Measurements from ENCODE around the gene POP5.

DNA sequence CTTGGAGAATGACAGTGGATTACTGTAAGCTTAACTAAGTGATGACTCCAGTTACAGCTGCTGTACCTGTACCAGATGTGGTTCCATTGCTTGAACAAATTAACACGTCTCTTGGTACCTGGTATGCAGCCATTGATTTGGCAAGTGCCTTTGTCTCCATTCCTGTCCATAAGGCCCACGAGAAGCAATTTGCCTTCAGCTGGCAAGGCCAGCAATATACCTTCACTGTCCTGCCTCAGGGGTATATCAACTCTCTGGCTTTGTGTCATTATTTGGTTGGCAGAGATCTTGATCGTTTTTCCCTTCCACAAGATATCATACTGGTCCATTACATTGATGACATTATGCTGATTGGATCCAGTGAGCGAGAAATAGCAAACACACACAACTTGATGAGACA lies 29.4 kb upstream of the POP5 start:
- TF ChIP-seq, protein P1, sequence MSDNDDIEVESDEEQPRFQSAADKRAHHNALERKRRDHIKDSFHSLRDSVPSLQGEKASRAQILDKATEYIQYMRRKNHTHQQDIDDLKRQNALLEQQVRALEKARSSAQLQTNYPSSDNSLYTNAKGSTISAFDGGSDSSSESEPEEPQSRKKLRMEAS (IDR thresholded peaks at IDR 0.05) = no peak
- TF ChIP-seq TAF1 (IDR thresholded peaks at IDR 0.05; ENCODE audit: low read depth) (no peak), FOXM1 (IDR thresholded peaks at IDR 0.05; ENCODE audit: borderline replicate concordance, low read depth) (no peak), EP300 (IDR thresholded peaks at IDR 0.05; ENCODE audit: borderline replicate concordance) (no peak), NFIC (IDR thresholded peaks at IDR 0.05) (no peak), REST (IDR thresholded peaks at IDR 0.05; ENCODE audit: low read depth) (no peak)
